HG02840 (cell line): Measurements from ENCODE around the gene TAF4.
"Not testable (repeated sequence)": the region's sequence is repeated elsewhere in the genome, so short reads cannot be mapped to it uniquely, and the experiment has no call there.

Source experiments
- ATAC-seq: cut with Tn5 transposase; IDR thresholded peaks from one replicate; pipeline ENCODE4 v1.9.1; 2021; ENCODE audit warnings: mild to moderate bottlenecking, moderate library complexity, moderate number of reproducible peaks; ENCODE audit not compliant: unreplicated experiment, low FRiP score

TAF4 gene

DNA sequence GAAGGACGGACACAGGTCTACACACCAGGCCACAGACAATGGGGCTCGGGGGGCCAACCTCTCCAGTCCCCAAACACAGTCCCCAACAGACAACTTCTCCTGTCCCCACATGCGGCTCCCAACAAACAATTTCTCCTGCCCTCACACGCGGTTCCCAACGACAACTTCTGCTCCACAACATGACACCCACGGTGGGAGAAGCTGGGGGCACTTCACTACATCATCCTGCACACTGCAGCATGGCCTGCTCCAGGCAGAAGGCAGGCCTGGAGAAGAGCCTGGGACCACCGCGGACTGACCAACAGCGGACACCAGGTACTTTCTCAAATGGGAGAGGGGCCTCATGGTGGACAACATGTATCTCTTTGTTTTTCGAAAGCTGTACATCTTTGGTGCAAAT, 6.7 kb downstream of the TAF4 start:
- no peak for ATAC-seq

DNA sequence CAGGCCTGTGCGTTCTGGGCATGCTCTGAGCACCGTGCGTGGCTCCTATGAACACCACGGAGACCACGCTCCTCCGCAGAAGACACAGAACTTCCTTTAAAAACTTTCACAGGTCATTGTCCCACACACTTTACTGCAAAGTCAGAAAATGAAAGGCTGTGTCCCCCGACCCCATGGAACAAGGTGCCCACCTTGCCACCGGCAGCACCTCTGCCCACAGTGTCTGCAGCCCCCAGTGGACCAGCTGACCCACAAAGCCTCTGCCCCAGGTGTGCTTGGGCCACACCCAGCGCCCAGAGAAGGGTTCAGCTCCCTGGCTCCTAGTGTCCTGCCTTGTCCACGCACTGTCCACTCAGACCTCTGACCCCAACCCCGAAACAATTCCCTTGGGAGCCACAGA, 8.7 kb downstream of the TAF4 start:
- ATAC-seq = no peak

GRCh38 chr20:62056377-62056776, 9.3 kb downstream of the TAF4 start:
- no peak for ATAC-seq

GRCh38 chr20:62055862-62056115, 9.9 kb downstream of the TAF4 start:
- ATAC-seq = not testable (repeated sequence)

- no peak for ATAC-seq
These were observed 10.4 kb downstream of the TAF4 start for GRCh38 chr20:62055106-62055861.

DNA sequence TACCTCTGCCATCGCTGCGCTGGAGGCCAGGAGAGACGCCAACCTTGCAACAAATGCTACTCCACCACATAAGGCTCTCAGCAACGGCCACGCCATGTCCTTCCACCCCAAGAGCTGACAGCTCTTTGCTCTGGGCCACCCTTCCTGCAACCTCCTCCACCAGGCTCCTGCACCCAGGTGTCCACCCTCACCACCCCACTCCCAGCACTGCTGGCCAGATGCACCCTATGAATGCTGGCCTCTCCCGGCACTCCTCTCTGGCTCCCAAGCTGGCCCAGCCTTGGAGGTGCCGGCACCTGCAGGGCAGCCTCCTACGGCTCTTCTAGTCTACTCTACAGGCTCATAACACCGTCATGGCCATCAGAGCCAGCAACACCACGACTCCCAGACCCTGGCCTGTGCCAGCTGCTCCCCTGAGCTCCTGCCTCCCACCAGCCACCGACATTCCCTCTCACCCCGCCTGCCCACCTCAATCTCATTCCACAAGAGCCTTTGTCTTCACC, 11.2 kb downstream of the TAF4 start:
- ATAC-seq = no peak

GRCh38 chr20:62053465-62054196, 12.1 kb downstream of the TAF4 start:
- no peak for ATAC-seq

- ATAC-seq = no peak
These were observed 12.7 kb downstream of the TAF4 start for GRCh38 chr20:62052842-62053464.

DNA sequence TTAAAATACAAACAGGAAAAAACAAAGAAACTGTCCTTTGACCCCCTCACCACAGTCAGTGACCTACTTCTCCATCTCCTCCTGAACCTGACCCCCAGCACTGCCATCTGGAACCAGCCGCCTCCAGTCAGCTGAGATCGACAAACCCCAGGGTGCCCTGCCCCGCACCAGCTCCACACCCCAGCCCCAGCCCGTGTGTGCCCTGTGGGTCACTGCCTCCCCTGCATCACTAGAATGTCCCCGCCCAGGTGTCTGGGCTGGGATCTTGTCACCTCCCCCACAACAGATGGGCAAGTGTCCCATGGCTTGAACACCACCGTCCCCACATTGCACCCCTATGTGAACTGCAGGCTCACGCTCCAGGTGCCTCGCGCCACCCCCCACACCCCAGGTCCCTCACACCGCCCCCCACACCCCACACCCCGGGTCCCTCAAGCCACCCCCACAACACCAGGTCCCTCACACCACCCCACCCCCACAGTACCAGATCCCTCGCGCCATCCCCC, 13.3 kb downstream of the TAF4 start:
- ATAC-seq = no peak

GRCh38 chr20:62051546-62052255, 14.0 kb downstream of the TAF4 start:
- ATAC-seq = no peak

DNA sequence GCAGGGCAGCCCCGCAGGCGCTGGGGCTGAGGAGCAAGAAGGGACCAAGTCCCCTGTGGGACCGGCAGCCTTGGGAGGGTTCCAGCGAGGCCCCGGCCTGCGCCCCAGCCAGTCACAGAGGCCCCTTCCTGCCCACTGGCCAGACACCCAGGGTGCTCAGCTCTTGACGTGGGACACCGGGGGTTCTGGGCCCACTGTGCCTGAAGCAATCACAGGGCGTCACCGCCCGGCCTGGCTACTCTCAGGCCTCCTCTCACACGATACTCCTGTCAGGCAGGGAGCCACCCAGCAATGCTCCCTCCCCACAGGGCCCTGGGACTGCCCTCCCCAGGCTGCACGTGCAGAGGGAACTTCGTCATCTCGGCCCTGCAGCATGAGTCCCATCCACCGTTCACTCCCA, 14.5 kb downstream of the TAF4 start:
- no peak for ATAC-seq

DNA sequence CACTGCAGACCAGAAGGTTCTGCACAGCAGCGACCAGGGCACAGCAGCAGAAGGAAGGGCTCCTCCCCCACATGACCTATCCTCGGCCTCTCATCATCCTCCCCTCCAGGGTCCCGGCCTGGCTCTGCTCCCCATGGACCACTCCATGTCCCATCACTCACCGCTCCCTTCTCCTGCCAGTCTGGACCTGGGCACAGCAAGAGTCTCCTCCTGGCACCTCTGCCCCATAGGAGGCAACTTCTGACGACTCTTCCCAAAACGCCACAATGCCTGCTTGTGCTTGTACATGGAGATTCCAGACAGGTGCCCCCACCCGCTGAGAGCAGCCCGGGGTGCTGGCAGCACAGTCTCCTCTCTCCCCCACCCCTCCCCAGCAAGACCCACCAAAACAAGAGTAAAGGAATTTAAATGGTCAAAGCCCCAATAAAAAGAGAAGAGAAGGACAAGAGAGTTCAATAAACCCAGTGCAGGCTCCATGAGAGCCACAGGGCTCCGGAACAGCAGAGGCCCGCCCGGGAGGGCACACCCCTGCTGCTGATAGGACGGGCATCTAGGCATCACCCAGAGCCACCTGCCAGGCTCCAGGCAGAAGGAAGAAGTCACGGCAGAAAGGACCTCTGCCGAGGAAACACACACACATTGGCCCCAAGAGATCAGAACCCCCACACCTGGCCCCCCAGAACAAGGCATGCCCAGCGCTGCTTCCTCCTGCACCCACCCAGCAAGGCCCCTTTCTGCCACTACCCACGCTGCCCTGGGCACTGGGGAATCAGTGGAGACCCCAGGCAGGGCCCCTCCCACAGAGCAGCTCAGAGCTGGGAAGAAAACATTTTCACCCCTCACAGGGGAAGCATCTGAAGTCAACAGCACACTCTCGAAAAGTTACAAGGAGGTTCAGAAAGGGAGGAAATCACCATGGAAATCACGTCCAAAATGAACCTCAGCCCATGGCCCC, 15.2 kb downstream of the TAF4 start:
- ATAC-seq = no peak

GRCh38 chr20:62049342-62050165, 16.1 kb downstream of the TAF4 start:
- no peak for ATAC-seq

GRCh38 chr20:62048821-62049291, 16.8 kb downstream of the TAF4 start:
- ATAC-seq = no peak

GRCh38 chr20:62048346-62048761, 17.3 kb downstream of the TAF4 start:
- ATAC-seq = no peak

GRCh38 chr20:62047666-62048345, 17.9 kb downstream of the TAF4 start:
- ATAC-seq = no peak

DNA sequence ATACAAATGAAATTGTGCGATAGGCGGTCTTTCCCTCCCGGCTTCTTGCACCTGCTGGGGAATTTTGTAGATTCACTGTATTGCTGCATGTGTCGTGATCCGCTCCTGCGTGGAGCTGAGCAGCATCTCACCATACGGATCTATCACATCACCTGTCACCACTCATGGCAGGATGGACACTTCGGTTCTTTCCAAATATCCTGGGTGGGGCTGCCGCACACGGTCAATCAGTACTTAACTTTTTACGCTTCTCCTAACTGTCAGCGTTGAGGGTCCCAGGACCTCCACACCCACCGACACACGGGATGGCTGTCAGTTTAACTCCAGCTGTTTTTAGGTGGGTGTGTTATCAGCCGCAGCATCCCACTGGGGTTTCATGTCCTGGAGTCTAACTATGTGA, 19.2 kb downstream of the TAF4 start:
- ATAC-seq = no peak
